GM19468 (cell line): Measurements from ENCODE around the gene CADM4.
"Not testable (repeated sequence)": the region's sequence is repeated elsewhere in the genome, so short reads cannot be mapped to it uniquely, and the experiment has no call there.

Experiments
- ATAC-seq: cut with Tn5 transposase; IDR thresholded peaks from one replicate; pipeline ENCODE4 v1.9.1; 2021; ENCODE audit warnings: mild to moderate bottlenecking, moderate library complexity, moderate number of reproducible peaks; ENCODE audit not compliant: unreplicated experiment; ENCODE audit errors: extremely low read depth

Gene CADM4, protein sequence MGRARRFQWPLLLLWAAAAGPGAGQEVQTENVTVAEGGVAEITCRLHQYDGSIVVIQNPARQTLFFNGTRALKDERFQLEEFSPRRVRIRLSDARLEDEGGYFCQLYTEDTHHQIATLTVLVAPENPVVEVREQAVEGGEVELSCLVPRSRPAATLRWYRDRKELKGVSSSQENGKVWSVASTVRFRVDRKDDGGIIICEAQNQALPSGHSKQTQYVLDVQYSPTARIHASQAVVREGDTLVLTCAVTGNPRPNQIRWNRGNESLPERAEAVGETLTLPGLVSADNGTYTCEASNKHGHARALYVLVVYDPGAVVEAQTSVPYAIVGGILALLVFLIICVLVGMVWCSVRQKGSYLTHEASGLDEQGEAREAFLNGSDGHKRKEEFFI

DNA sequence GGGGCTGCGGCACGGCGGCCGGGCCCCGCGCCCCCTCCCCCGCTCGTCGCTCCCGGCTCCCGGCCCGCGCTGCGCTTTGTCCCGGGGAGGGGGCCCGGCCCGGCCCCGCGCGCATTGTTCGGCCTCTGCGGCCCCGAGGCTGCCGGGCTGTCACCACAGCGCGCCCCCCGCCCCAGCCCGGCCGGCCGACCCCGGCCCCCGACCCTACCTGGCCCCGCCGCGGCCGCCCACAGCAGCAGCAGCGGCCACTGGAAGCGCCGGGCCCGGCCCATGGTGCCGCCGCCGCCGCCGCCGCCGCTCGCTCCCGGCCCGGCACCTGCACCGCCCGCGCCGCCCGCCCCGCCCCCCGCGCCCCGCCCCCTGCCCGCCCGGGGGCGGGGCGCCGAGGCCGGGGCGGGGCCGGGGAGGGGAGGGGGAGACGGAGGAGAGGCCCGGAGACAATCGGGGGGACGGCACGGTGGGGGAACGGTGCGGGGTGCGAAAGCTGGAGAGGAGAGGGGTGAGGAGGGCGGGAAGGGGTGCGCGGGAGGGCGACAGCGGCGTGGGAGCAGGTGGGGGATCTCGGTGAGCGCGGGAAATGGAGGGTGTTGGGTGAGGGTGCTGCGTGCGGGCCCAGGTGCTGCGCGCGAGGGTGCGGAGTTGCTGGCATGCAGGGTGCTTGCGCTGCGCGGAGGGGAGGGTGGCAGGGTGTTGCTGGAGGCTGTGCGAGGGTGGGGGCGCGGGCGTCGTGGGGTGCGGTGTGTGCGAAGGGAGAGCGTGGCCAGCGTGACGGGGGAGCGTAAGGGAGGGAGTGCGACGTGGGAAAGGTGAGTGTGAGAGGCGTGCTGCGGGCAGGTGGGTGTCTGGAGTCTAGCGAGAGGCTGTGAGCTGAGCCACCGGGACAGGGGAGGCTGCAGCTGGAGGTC is at the start of gene CADM4:
TSS of gene CADM4 (minus strand) at position 332 of the 905 bp plus-strand sequence. CDS start at position 272, 60 bp downstream.
- ATAC-seq: no peak

DNA sequence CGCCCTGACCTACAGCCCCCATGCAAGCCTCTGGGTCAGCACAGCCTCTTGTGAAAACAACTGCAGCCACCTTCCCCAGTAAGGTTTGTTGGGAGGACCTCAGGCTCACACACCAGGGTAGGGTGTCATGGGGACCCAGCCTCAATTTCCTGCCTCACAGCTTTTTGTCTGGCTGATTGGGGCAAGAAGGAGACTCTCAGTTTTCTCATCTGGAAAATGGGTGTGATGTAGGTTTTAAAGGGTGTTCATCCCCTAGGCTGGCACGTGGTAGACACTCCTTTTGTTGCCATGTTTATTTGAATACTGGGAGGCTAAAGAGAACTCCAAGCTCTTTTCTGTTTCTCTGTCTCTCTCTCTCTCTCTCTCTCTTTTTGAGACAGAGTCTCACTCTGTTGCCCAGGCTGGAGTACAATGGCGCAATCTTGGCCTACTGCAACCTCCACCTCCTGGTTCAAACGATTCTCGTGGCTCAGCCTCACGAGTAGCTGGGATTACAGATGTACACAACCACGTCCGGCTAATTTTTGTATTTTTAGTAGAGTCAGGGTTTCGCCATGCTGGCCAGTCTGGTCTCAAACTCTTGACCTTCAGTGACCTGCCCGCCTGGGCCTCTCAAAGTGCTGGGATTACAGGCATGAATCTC is 48.5 kb upstream of the CADM4 start:
- ATAC-seq: no peak

DNA sequence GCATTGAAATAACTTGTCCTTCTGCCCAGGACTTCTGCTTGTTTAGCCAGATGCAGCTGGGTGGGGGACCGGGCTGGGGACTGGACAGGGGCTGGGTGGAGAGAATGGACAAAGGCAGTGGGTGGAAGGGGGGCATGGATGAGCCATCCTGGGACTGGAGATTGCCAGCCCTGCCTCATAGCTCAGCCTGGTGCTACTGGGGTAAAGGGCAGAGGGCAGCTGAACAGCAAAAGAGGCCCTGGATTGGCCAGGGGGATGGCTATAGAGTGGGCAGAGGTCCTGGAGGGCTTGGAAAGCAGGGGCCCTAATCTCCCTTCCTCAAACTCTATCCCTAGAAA is 48.0 kb upstream of the CADM4 start:
- ATAC-seq: no peak

DNA sequence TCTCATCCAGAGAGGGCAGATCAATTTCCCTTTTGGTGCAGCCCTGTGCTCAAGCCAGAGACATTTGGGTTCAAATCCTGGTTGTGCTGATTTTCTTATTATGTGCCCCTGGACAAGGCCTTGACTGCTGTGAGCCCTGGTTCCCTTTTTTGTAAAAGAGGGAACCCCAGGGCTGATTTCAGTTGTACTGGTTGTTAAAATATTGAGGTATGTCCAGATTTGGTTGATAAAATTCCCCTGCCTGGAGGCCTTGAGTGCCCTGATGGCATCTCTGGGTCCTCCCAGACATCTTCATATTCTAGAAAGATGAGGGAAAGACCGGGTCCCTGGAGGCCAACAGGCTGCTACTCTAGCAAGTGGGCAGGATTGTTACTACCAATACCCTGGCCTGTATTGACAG is 44.7 kb upstream of the CADM4 start:
- ATAC-seq: no peak

DNA sequence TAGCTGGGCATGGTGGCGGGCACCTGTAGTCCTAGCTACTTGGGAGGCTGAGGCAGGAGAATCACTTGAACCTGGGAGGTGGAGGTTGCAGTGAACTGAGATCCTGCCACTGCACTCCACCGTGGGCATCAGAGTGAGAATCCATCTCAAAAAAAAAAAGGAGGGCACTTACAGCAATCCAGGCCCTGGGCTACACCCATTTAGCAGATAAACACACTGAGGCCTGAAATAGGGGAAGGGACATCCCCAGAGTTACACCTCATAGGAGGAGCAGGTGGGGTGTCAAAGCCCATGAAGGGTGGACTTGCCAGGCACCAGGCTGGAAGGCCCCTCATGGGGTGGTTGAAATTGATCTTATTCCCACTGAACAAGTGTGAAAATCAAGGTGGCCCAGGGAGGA is 44.3 kb upstream of the CADM4 start:
- ATAC-seq: no peak

DNA sequence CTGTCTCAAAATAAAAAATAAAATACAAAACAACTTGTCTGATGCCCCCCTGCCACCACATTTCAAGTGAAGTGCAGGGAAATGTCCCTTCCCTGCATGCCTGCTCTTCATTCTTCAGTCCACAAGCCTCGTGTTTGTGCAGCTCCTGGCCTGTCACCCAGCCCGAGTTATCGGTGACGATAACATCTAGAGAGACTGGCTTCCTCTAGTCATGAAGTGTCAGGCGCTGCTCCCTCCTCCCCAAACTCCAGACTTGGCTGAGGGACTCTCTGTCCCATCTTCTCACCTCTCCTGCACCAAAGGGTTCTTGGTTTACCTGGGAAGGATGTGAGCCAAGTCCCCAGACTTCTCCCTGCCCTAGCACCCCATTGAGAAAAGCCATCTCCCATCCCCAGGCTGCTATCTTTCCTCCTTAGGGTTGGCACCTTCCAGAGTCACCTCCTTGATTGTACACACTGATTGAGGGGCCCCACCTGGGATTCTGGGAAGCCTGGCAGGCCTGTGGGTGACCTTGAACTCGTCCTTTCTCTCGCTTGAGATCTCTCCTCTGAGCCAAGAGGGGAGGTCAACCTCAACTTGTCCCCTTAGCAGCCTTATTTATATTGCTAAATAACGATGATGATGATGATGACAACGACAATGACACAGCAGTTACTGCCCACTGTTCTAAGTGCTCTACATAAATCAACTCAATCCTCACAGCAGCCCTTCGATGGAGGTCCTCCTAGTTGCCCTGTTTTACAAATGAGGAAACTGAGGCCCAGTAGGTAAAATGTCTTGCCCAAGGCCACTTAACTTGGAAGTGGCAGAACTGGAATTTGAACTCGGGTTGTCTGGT is 43.4 kb upstream of the CADM4 start:
- no peak for ATAC-seq

DNA sequence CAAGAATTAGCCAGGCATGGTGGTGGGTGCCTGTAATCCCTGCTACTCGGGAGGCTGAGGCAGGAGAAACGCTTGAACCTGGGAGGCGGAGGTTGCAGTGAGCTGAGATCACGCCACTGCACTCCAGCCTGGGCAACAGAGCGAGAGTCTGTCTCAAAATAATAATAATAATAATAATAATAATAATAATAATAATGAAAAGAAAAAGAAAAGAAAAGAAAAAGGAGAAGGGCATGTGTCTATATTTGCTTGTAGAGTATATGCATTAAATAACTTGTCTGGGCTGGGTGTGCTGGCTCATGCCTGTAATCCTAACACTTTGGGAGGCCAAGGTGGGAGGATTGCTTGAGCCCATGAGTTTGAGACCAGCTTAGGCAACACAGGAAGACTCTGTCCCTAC is 42.6 kb upstream of the CADM4 start:
- ATAC-seq: not testable (repeated sequence)

DNA sequence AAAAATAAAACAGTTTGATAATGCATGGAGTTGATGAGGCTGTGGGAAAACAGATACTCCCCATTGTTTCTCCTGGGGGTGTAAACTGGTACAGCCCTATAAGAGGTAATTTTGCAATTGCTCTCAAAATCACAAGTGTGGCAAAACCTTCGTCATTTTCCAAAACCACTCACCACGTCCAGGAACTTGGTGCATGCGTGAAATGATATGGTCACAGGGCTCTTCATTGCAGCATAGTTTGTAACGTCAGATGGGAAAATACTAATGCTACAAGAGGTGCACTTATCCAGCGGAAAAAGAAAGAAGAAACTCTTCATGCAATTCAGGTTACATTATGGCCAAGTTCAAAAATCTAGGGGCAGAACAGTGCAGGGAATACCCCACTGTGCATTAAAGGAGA is 42.2 kb upstream of the CADM4 start:
- no peak for ATAC-seq

DNA sequence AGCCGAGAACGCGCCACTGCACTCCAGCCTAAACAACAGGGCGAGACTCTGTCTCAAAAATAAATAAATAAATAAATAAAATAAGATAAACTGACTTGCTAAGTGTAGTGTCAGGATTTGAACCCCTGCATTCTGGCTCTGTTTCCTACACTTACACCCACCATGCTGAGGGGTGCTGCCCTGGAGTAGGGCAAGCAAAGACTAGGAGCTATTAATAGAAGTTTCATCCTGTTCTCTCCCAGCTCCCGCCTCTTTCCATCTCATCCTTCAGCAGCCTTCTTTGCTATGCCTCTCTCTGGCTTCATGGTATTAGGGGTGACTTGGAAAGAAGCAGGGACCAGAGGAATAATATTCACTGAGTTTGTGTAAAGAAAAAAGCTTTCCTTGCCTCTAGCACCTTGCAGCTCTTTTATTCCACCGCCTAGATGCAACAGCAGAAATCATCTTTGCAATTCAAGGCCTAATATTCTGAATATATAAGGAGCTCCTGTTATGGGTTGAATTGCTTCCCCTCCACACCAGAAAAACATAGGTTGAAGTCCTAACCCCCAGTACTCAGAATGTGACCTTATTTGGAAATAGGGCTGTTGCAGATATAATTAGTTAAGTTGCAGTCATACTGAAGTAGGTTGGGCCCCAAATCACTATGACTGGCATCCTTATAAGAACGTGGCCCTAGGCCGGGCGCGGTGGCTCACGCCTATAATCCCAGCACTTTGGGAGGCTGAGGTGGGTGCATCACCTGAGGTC is 39.0 kb upstream of the CADM4 start:
- ATAC-seq: no peak

DNA sequence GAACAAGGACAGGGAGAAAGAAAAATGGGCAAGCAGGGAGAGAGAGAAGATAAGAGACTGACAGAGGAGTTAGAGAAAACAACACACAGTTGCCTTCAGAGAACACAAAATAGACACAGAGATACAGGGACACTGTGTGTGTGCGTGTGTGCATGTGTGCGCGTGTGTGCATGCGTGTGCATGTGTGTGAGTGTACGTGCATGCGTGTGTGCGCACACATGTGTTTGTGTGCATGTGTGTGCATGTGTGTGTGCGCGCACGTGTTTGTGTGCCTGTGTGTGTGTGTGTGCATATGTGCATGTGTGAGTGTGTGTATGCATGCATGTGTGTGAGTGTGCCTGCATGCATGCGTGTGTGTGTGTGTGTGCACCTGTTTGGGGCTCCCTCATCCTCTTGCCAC is 36.3 kb upstream of the CADM4 start:
- no peak for ATAC-seq

DNA sequence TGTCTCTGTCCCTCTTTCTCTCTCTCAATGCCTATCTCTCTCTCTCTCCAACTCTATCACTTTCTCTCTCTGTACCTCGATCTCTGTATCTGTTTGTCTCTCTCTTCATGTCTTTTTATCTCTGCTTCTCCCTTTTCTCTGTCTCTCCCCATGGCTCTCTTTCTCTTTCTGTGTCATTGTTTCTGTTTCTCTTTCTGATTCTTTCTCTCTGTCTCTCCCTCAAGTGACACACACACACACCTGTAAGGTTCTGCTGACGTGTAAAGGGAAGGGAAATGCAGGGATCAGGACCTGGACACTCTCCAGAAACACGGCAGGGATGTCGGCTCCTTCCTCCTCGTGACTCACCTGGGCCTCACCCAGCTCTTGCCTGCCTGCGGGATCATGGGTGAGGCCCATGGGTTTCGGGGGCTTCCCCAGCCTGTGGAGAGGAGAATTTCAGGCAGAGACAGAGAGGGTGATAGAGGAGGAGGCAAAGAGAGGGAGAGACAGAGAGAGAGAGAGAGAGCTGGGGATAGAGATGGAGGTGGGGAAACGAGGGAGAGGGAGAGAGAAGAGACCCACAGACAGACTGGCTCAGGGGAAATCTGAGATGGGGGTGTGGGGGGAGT is 35.7 kb upstream of the CADM4 start:
- ATAC-seq: no peak

DNA sequence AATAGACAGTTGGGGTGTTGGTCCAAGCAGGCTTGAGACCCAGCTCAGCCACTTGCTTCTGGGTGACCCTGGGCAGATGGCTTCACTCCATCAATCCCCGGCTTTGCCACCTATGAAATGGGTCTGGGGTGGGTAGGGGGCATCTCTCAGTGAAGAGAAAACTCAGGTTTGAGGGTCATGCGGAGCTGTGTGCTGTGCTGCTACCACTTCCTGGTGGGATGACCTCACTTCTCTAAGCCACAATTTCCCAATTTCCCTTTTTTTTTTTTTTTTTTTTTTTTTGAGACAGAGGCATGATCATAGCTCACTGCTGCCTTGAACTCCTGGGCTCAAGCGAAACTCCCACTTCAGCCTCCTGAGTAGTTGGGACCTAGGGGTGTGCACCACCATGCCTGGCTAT is 34.9 kb upstream of the CADM4 start:
- ATAC-seq: no peak

DNA sequence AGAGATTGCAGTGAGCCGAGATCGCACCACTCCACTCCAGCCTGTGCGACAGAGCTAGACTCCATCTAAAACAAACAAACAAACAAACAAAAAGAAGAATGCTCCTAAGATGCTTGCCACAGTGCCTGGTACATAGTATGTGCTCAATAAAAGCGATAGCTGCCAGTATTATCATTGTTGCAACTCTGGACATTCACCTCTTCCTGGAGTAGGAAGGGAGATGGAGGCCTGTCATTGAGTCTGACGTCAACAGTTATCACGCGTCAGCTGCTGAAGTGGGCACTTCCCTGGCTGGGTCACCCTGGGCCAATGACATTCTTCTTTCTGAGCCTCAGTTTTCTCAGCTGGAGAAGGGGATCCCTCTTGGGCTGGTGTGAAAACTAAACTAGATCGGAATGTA is 34.5 kb upstream of the CADM4 start:
- no peak for ATAC-seq

DNA sequence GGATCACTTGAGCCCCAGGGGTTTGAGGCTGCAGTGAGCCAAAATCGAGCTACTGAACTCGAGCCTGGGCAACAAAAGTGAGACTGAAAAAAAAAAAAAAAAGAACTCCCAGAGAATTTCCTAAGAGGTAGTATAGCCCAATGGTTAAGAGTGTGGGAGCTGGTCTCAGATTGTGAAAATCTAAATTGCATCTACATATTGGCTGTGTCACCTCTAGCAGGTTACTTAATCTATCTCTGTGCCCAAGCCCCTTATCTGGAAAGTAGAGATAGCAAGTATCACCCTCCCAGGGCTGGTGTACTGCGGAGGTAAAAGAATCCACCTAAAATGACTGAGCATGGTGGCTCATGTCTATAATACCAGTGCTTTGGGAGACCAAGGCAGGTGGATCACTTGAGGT is 34.0 kb upstream of the CADM4 start:
- no peak for ATAC-seq

DNA sequence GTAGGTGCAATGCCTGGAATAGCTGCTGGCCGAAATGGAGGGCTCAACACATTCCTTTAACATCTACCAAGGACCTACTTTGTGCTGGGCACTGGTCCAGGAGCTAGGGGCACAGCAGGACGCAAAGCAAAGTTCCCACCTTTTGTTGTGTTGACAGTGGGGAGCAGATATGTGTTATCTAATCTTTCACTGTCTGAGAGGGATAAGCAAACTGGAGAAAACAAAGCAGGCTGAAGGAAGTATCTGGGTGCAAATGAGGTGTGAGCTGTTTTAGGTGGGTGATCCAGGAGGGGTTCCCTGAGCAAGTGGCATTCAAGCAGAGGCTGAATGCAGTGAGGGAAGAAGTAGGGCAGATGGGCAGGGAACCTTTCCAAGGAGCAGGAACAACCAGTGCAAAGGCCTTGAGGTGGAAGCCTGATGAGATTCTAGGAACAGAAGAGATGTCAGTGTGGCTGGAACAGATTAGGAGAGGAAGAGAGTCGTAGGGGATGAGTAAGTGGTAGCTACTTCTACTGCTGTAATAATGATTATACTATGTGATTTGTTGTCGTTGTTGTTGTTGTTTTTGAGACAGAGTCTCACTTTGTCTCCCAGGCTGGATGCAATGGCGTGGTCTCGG is 32.5 kb upstream of the CADM4 start:
- ATAC-seq: no peak

DNA sequence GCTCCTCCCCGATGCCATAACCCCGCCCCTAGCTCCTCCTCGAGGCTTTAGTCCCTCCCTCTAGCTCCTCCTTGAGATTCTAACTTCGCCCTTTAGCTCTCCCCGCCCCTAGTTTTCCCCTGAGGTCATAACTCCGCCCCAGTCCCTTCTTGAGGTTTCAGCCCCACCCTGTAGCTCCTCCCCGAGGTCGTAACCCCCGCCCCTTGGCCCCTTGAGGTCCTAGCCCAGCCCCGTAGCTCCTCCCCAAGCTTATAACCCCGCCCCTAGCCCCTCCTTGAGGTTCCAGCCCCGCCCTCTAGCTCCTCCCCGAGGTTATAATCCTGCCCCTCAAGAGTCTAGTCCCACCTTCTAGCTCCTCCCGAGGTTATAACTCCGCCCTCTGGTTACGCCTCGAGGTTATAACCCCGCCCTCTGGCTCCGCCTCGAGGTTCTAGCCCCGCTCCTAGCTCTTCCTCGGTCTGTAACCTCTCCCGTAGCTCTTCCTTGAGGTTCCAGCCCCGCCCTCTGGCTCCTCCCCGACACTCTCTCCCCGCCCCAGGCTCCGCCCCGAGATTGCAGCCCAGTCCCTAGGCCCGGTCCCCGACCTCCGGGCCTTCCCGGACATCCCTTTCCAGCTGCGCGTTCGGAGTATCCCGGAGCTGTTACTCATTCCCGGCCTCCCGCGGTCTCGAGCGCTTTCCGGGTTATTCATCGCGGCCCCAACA is 28.9 kb upstream of the CADM4 start:
- ATAC-seq: peak; percentile 66

DNA sequence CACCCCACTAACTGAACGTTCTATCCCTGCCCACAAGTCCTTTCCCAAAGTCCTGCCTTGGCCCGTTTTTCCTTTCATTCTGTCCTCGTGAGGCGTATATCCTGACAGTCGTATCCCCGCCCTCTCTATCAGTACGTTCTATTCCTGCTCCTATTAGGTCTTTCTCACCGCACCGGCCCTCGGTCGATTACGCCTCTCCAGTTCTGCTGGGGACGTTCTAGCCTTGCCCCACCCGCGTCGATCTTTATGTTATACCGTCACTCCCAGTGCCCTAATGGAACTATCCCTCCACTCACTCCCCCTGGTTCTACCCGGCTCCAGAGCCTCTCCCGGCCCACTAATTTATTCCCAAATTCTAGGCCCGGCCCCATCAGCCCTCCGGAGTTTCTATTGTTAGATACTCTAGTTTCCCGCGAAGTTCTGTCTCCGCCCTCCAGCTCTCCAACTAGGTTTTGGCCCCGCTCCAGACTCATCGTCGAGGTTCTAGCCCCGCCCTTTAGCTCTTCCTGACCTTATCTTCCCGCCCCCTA is 28.3 kb upstream of the CADM4 start:
- ATAC-seq: no peak
